GM21367 (cell line): ENCODE measurements around the gene COL28A1.

Source experiments
- ATAC-seq: cut with Tn5 transposase; IDR thresholded peaks from one replicate; pipeline ENCODE4 v1.9.1; 2021; ENCODE audit not compliant: unreplicated experiment

Gene COL28A1

DNA sequence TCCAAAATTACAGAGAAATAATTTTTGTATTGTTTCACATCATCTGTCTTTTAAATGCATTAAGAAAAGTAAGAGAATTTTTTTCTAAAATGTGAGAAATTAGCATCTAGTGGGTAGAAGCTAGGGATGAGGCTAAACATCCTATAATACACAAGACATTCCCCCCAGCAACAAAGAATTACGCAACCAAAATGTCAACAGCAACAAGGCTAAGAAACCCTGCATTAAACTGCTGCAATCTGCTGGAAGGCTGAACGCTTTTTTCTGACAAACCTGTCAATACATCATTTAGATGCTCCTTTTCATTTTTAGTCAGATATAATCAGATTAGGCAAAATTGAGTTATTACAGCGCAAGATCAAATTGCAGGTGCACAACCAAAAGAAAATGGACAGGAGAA, 191.1 kb downstream of the COL28A1 start:
- no peak for ATAC-seq

DNA sequence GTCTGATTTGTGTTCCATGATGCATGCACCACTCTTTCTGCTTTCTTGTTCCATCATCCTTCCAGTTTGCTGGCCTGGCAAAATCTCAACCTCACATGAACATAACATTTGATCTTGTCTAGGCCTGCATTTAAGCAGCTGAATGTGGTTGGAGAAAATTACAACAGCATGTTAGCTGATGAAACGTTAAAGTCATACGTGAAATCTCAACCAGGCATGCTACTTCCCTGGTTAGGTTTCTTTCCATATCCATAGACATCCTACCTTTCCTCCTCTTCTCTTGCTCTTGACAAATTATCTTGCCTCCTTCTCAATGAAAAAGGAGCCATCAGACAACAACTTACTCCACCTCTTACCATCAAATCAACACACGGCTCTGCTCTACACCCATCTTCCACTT, 199.8 kb downstream of the COL28A1 start:
- ATAC-seq: no peak

DNA sequence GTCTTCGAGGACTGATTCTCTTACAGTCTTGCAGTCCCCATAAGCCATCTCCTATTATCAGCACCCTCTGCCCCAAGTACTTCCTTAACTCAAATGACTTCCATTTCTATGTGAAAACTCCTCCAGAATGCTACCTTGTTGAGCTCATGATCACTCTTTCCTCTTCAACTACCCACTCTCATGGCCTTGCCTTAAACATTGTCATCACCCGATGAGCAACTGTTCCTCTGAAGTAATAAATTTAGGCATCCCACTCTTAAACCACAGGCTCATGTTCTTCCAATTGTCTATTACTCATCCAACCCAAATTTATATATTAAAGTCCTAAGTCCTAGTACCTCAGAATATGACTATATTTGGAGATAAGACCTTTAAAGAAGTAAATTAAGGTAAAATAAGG, 200.5 kb downstream of the COL28A1 start:
- ATAC-seq: no peak

DNA sequence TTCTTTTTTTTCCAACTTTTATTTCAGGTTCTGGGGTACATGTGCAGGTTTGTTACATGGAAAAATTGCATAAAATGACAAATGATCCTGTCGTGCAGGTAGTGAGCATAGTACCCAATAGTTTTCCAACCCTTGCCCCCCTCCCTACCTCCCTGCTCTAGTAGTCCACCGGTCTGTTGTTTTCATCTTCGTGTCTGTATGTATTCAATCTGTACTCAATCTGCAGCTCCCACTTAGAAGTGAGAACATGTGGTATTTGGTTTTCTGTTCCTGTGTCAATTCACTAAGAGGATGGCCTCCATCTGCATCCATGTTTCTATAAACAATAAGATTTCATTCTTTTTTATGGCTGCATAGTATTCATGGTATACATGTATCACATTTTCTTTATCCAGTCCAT, 202.1 kb downstream of the COL28A1 start:
- no peak for ATAC-seq

DNA sequence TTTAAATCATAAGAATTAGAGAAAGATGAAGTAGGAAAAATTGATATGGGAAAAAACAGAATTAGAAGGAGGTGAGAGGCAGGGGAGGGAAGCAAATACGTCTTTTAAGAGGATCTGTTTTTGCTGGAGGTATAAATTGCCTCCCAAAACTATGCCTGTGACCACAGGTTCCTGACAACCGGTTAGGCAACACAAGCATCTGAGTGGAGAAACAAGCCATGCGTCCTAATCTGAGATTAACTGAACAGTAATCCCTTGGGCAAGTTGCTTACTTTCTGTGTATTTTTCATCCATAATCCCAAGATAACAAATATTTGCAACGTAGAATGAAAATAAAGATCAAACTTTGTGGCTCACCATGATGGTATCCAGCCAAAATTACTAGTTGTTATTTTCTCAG, 204.2 kb downstream of the COL28A1 start:
- ATAC-seq: no peak

DNA sequence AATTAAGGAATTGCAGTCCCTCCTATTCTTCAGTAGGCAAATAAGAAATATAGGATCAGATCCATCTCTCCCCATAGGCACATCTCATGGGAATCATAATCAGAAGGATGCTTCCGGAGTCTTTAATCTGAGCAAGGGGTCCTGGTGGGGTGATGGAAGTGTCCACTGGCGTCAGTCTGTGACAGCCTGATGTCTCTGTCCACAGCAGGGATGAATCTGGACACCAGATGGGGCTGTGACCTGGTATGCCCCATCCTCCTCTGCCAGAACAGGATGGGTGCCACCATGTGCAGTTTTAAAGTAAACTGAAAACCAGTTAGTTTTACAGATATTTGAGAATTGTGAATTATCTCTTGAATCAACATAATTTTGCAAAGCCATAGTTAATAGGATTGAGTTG, 204.7 kb downstream of the COL28A1 start:
- no peak for ATAC-seq

DNA sequence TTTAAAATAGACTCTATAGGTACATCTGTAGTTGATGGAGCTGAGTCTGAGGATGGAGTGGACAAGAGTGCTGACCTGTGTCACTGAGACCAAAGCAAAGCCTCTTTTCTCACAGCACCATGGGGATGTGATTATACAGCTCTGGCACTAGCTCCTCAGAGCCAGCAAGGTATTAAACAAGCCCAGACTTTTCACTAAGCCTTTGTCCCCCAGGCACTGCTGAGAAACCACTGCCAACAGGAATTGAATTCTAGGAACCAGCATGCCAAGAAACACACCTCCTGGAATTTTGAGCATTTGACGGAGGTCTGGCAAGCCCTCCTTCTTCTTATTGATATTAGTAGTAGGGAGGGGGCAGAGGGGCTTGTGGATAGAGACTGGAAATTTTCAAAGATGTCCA, 206.3 kb downstream of the COL28A1 start:
- no peak for ATAC-seq

DNA sequence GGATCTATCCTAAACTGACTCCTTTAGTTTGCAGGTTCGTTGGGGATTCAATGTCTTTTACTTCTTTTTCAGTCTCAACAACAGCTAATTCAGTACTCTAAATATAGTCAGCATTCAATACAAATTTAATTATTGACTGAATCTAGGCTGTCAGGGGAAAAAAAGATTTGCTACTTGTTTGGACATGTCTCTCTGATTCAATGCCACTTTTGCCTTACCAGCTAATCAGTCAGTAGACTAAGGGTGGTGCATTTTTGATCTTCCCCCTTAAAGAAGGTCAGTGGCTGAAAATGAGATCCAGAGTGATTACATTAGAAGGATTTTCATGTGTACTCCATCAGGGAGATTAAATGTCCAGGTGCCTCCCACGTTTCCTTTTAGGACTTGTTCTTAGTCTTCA, 208.2 kb downstream of the COL28A1 start:
- no peak for ATAC-seq

DNA sequence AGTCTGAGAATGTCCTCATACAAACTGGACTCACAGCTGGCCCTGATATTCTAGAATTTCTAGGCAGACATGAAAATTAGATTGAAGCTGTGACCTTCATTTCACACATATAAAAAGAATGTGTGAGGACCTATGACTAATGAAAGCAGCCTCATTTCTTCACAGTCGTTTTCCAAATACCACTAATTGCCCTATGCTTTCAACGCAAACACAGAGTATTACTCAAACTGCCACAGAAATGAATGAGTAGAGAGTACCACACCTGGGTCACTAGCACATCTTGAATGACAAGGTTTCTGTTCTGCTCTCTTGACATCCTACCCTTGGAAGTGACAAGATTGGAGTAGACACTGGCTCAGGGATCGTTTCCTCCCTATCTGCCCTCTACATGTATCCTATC, 211.0 kb downstream of the COL28A1 start:
- ATAC-seq: no peak

DNA sequence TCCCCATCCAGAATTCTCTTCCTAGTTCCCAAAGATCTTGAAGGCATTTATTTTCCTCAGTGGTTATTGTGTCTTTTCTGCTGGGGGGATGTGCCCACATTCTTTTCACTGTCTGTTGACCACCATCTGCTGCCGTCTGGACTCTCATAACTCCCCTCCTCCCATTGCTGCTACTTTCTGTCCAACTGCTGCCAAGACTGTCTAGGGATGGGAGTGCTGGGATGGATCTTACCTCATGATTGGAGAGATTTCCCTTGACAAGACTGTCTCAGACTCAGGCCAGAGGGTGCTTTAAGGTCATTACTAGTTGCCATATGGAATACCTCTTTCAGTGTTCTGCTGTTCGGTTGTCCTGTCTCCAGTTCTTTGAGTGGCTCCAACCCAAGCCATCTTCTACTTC, 211.8 kb downstream of the COL28A1 start:
- ATAC-seq: no peak

DNA sequence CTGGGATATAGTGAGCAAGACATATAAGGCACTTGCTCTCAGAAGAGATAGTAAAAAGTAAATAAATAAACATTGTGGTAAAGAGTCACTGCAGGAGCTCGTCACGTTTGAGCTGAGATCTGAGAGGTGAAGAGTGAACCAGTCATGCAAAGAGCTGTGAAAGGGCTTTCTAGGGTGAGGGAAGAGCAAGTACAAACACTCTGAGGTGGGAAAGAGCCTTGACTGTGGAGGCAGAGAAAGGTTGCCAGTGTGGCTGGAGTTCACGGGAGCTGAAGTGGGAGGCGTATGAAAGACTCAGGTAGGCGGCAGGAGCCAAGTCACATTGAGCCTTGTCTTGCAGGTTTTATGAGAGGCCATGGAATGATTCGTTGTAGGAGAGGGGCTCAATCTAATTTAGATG, 212.3 kb downstream of the COL28A1 start:
- peak; percentile 74 for ATAC-seq

DNA sequence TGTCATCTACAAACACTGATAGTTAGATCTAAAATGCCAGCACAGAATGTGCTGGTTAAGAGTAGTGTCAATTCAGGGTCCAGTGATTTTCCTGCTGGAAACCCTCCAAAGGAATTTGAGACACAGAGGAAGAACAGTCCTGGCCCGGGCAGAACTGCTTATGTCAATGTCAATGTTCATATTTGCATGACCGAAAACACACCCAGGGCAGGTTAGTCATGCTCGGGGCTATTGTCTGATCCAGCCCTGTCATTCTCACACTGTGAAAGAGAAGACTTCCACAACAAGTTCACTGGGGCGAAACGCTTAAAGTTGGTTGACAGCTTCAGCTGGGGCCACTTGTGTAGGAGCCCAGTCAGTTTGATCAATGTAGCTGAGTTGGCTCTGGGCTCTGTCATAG, 214.0 kb downstream of the COL28A1 start:
- peak; percentile 89 for ATAC-seq

DNA sequence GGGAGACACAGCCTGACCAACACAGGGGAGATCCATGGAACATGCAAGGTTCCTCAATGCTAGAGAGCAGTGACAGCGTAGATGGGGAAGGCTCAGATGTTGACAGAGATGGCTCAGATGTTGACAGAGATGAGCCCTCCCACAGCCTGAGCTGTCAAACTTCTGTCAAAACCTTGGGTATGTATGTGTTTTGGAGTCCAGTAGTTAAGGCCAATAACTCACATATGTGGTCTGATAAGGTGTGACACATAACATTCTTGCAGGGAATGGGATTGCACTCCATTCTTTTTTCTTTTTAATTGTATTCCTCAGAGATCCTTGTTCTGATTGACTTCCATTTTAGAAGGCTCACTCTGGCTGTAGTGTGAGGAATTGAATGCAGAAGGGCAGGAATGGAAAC, 217.1 kb downstream of the COL28A1 start:
- ATAC-seq: no peak

DNA sequence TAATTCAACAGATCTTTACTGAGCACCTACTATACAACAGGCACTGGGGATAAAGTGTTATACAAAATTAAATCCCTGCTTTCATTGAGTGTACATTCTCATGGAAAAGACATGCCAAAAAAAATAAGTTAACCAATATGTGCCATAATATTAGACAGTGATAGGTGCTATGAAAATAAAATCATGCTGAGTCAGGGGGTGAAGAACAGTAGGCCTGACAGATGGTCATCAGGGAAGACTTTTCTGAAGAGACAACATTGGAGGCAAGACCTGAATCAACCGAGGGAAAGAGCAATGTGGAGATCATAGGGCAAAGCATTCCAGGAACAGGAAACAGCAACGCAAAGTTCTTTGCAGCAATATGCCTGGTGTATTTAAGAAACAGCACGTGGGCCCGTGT, 217.8 kb downstream of the COL28A1 start:
- ATAC-seq: no peak

DNA sequence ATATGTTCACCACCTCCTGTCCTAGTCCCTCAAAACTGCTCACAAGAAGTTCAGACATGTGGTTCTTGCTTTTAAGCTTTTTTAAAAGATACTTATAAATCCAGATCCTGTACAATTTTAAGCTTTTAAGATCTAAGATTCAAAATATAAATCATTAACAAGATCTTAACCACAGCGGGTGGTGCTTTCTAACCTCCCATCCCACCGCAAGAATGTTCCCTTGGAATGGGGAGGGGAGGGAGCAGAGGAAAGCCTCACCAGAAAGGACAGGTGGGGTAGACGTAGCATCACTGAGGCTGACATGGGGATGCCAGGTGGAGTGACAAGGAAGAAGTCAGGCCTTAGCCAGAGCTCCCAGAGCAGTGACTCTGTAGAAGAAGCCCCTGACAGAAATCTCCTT, 219.8 kb downstream of the COL28A1 start:
- no peak for ATAC-seq

DNA sequence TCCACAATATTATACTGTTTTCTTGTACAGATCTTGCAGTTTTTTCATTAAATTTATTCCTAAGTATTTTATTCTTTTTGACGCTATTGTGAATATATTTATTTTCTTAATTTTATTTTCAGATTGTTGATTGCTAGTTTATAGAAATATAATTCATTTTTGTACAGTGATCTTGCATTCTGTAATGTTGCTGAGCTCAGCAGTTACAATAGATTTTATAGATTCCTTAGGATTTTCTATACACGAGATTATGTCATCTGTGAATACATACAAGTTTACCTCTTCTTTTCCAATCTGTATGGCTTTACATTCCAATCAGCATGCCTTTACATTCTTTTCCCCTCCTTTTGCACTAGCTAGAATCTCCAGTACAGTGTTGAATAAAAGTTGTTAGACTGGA, 223.3 kb downstream of the COL28A1 start:
- no peak for ATAC-seq

DNA sequence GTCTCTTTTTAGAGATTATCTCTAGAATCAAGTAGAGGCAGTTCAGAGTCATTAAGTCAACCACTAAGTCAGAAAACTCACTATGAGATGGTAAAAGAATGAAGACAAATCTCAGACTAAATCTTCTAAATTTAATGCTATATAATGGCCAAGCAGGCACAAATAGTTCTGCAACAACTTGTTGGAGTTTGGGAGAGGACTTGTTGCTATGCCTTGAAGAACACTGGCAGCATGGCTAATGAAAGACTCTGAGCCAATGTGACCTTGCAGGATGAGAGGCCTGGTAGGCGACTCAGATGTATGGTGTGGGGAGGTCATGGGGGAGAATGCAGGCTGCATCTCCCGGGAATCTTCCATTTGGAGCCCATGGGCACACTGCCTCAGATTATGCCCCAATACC, 224.7 kb downstream of the COL28A1 start:
- ATAC-seq: no peak

DNA sequence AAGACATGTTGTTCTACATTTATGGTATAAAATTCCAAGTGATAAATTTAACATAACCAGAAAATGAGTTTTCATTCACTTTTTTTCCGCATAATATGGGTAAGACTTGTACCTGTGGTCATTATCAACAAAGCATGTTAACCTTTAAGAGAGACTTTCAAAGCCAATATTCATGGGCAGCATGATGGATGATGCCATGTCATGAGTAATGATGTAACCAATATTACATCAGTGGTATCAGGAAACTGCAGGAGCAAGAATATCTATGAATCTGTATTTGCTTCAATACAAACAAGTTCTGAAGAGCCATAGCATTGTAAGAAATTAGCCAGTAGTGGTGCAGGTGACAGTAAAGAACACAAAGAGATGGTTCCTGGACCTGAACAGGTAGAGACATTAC, 226.5 kb downstream of the COL28A1 start:
- no peak for ATAC-seq
